Stimulated activated CD4-positive, alpha-beta T cell treated with anti-CD3 and anti-CD28 coated beads, Interleukin-2, amount 100 ng/mL, for 4 hours (primary cell): ENCODE data around the gene KRT222.

Source experiments
- DNase-seq: peaks from one replicate; pipeline ENCODE4 v3.0.0-alpha.2; 2020; ENCODE audit warnings: low read depth

Gene KRT222

DNA sequence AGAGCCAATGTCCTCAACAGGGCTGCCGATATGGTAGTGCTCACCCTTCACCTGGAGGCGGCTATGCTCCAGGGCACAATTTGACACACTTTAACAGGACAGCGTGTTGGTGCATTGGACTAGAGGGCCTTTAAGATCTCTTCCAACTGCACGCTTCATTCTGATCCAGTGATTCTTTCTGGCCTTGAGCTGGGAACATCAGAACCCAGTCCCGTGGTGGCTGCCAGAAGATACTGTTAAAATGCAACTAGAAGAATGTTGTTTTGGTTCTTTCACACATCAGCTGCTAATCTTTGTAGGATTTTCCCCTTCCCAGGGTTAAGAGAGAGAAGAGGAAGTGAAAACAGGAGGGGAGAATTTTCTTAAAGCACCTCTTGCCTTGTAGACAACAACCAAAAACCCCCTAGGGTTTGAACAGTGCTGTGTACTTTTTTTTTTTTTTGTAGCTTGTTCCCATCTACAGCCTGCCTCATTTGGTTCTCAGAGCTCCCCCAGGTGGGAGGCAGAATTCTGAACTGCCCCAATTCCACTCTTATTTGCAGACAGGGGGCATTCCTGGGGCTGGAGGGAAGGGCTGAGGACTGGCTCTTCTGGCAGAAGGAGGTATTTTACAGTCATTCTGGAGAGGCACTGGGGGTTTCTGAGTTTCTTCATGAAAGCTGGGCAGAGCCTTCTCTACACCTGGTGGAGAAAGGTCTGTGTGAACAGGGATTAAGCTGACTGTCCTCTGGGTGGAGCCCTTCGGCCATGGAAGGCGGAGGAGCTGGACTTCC is 49.7 kb downstream of the KRT222 start:
- no peak for DNase-seq

DNA sequence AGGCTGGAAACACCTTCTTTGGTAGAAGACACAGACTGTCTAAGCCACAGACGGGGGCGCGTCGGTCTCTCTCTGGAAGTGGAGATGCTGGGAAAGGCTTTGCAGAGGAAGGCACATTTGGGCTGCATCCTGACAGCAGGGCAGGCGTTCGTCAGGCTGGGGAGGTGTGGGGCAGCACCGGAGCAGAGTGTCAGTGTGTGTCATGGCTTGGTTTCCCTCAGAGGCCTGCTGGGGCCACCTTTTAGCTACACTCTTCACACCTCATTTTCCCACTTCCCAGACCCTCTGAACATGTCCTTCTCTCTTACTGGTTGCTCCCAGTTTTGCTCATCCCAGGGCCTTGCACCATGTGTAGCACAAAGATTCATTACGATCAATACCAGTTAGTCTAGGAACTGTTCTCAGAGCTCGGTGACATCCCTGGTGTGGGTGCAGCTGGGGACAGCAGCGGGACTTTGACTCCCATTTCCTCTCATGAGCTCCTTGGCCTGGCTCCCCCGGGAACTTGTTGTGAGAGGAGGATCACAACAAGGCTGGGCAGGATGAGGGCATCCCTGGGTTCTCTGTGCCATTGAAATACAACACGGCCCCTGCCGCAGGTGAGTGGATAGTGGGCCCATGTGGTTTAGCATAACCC is 50.4 kb downstream of the KRT222 start:
- no peak for DNase-seq

DNA sequence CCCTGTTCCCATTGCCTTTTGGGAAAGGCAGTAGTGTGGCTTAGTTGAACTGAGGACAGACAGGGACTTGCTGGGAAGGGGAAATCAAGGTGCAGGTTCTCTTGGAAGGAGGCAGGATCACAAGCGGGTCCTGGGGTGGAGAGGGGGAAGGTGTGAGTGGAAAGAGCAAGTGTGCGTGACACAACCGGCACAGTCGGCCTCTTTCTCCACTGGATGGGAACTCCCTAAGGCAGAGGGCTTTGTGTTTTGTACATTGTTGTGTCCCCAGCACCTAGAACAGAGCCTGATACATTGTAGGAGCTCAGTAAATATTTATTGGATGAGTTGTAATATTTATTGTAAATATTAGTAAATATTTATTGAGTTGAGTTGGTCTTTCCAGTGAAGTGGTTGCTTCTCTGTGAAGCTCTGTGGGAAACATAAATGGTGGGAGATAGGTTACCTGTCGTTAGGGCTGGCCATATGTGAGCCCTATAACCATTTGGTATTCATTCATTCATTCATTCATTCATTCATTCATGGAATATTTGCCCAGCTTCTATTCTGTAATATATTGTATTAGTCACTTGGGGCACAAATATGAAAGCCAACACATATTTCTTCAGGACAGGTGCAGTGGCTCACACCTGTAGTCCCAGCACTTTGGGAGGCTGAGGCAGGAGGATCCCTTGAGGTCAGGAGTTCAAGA is 51.4 kb downstream of the KRT222 start:
- no peak for DNase-seq

DNA sequence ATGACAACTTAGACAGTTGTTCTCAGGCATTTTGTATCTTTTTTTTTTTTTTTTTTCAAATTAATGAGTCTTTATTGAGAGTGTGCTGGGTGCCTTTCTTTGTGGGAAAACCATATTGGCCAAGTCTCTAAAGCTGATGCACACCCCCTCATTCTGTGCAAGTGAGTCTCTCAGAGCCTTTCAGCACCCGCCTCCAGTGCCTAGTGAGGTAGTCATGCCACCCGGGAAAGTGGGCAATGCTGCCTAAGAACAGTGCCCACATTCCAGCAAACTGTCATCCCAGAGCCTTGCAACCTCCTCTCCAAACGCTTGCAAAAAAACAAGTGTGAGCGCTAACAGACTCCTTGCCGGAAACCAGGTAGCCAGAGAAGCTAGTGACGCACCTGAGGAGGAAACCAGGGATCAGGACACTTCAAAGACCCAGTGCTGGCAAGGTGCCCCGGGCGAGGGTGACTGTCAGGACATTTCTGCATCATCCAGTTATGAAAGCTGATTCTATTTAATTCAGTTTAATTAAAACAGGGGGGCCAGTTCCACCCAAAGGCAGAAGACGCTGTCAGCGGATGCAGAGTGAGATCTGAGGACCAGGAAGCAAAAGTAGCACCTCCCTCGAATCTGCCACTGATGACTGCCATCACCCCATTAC is 52.3 kb downstream of the KRT222 start:
- DNase-seq = no peak

DNA sequence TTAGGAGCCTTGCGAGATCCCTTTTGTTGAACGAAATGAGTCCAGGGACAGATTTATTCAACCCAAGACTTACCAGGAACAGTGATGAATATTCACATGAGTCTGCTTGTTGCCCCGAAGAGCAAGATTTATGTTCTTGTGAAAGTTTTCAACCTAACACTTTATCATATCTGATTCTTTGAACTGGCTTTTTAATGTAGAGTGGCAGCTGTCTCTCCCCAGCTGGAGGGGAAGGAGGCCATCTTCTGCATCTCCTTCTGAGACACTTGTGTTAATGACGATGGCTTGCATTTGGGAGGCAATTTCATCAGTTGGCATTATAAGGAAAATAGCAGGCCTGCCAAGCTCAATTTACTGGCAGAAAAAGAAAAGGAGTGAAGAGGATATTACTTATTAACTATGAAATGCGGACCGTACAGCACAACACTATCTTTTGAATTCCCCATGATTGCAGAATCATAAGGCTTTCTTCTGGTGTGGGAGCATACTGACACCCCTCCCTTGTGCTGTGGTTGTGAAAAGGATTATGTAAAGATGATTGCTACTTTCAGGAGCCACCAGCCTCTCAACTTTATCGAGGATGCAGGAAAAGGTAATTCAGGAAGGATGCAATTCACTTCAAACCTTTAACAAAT is 53.0 kb downstream of the KRT222 start:
- no peak for DNase-seq

DNA sequence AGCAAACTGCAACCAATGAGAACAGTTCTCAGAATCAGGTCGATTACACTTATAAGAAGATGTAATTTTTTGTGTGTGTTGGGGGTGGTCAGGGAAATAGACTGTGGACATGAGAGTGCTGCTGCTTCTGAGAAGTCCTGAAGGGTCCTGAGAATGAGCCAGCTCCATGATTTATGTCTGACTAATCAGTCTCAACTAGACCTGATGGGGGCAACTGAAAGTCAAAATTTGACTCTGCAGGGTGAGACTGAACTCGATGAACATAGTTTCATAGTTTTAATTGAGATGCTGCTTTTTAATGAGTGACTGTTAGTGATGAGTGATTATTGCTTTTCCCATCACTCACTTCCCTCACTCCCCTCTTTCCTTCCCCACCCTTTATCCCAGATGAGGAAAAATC is 54.6 kb downstream of the KRT222 start:
- DNase-seq = no peak

DNA sequence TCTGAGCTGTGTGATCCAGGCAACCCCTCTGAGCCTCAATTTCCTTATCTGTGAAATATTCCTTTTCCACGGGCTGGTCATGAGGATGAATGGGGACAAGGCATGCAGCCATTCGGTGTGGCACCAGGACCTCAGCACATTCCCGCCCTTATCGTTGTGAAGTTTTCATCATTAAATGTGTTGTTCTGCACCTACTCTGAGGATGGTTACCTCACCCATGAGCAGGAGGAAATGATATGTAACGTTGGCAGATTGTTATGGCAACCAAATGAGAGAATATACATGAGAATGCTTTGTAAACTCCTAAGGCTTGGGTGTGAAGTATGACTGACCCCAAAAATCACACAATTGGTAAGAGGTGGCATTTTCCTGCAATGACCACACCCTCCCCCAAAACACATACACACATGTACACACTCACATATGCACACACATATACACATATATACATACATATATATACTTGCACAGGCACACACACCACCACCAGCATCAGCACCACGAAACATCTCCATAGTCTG is 56.9 kb downstream of the KRT222 start:
- no peak for DNase-seq

DNA sequence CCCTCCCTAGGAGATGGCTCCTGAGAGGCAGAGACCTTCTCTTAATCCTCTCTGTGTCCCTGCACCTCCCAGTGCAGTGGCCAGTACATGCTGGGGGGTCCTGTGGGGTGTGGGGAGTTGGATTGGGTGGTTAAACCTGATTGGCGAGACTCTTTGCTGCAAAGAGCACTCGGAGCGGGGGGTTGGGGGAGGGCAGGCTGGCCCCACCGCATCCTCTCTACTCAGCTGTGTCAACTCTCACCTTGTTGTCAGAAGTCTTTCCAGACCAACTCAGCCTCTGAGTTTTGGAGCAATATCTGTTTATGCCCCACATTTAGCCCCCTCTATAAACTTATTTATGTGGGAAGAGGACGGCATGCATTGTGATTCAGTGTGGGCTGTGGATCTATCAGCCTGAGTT is 57.3 kb downstream of the KRT222 start:
- DNase-seq = no peak

DNA sequence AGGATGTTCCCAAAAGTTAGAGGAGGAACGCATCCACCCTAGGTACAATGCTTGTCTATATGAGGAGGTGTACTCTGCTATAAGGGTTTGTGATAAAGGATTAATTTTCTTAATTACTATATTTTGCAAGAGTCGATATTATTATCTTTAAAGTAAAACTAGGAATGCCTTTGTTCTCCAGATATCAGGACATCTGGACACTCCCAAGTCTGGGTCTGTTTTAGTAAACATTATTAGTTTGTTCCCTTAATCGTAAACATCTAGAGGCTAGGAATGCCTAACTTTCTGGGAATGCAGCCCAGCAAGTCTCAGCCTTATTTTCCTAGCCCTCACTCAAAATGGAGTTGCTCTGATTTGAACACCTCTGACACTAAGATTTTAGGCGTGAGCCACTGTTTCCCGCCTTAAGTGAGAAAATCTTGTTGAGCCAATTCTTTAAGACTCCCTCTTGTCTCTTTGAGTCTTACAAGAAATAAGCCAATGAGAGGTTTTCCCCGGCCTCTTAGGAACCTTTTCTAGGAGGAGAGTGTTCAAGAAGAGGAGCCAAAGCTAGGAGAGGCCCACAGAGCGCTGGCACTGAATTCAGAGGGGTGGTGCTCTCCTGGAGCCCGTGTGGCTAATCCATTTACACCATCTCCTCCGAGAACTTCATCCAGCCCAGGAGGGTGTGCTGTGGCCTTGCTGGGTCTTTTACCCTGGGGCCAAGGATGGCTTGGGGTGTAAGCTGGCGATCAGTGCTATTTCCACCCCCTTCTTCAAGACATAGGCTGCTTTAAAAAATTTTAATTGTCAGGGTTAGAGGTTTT is 58.2 kb downstream of the KRT222 start:
- DNase-seq = no peak

DNA sequence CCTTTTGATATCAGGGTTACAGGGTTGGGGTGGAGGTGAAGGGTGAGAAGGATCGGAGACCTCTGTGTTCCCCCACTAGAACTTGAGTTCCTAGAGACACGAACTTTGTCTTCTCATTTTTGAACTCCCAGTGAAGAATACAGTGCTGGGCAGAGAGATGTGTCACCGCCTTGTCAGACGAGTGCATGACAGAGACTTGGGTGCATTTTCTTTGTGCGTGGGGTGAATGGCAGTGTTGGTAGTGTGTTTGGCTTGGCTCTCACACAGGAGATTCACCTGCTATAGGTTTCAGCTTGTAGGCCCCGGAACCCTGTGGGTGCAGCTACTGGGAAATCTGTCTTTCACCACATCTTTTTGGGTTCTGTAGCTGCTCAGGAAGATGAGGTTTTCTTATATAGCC is 59.7 kb downstream of the KRT222 start:
- DNase-seq = peak; percentile 73
